ENCODE measurements around the gene TPT1.
"Not testable (repeated sequence)": the region's sequence is repeated elsewhere in the genome, so short reads cannot be mapped to it uniquely, and the experiment has no call there.

The TPT1 gene

GRCh38 chr13:45341034-45341798 is at the start of gene TPT1:
TSS of gene TPT1 (minus strand) at chr13:45341183. CDS start at chr13:45341069, 114 bp downstream.
- DNase-seq = peak; percentile 99

DNA sequence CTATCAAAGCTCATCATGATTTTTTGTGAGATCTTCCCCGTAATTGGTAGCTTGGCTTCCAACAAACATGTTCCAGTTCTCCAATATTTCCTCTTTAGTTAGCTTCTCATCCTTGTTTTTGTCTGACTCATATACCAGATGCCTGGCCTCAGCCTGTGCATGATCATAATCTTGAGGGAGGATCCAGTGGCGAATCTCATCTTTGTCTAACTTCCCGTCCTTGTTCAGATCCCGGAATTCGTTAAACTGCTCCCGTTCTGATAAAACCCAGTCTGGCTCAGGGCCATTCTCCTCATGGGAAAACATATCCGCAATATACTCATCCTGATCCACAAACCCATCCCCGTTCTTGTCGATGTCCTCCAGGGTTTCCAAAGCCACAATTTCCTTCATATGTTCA is 49.4 kb upstream of the TPT1 start:
- not testable (repeated sequence) for DNase-seq

GRCh38 chr13:45388664-45389063 is 47.7 kb upstream of the TPT1 start:
- no peak for DNase-seq

GRCh38 chr13:45386892-45387575 is 46.1 kb upstream of the TPT1 start:
- not testable (repeated sequence) for DNase-seq

- no peak for DNase-seq
Observed at GRCh38 chr13:45385907-45386553, 45.0 kb upstream of the TPT1 start.

DNA sequence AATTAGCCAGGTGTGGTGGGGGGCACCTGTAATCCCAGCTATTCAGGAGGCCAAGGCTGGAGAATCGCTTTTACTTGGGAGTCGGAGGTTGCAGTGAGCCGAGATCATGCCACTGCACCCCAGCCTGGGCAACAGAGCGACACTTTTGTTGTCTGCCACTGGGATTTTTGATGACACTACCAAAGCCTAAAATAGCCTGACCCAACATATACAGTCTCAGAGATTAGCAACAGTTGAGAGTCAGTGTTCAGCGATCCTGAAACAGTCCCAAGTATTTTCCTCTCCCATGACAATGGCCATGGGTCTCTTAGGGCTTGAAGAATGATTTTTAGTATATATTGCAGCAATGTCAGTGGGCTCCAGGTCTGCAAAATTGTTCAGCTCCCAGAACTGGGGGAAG is 44.3 kb upstream of the TPT1 start:
- DNase-seq = no peak

DNA sequence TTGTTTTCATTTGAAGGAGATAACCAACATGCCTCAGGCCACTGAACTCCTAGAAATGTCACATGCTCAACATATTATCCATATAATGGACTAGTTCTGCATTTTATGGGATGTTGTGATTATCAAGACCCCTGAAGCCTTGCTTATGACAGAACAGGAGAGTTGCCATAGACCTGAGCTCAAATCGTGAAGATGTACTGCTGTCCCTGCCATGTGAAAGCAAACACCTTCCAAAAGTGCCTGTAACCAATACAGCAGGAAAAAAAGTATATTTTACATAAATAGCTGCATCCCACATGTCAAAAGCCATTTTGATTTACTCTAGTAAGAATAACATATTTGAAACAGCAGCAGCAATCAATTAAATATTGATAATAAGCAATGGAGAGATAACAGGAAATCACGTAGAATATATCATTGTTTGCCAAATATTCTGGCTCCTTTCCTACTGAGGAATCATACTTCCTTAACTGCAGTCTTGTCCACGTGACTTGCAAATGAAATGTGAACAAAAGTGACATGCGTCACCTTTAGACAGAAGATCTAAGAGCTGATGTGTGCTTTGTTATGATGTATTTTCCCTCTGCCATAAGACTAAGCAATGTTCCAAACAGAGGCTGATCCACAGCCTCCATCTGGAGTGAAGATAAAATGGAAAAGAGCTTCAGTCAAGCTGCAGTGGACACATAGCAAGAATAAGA is 43.6 kb upstream of the TPT1 start:
- DNase-seq = no peak

GRCh38 chr13:45382739-45383138 is 41.8 kb upstream of the TPT1 start:
- not testable (repeated sequence) for DNase-seq

GRCh38 chr13:45381196-45381595 is 40.2 kb upstream of the TPT1 start:
- no peak for DNase-seq

DNA sequence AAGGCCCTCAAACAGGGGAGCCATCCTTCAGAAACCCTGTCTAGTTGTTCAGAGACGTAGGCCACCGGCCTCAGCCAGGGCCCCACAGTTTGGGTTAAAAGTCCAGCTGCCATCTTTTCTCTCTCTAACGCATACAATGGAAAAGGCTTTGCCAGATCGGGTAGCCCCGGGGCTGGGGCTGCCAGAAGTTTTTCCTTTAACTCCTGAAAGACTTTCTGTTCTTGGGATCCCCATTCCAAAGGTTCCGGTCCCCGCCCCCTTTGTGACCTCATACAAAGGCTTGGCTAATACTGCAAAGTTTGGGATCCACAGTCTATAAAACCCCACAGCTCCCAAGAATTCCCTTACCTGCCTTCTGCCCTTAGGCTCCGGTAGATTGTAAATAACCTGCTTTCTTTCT is 39.7 kb upstream of the TPT1 start:
- DNase-seq = not testable (repeated sequence)

DNA sequence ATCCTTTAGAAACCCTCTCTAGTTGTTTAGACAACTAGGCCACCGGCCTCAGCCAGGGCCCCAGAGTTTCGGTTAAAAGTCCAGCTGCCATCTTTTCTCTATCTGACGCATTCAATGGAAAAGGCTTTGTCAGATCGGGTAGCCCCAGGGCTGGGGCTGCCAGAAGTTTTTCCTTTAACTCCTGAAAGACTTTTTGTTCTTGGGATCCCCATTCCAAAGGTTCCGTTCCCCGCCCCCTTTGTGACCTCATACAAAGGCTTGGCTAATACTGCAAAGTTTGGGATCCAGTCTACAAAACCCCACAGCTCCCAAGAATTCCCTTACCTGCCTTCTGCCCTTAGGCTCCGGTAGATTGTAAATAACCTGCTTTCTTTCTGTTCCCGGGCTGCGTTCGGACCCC is 38.5 kb upstream of the TPT1 start:
- not testable (repeated sequence) for DNase-seq

- not testable (repeated sequence) for DNase-seq
Observed at GRCh38 chr13:45378786-45379185, 37.8 kb upstream of the TPT1 start.

DNA sequence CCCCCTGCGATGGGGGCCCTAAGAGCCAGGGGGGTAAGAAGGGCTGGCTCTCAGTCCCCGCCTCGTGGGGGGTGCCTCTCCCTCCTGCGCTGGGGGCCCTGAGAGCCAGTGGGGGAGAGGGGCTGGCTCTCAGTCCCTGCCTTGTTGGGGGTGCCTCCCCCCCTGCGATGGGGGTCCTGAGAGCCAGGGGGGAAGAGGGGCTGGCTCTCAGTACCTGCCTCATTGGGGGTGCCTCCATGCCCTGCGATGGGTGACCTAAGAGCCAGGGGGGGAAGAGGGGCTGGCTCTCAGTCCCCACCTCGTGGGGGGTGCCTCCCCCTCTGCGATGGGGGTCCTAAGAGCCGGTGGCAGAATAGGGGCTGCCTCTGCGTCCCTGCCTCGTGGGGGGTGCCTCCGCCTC is 36.3 kb upstream of the TPT1 start:
- DNase-seq = not testable (repeated sequence)

GRCh38 chr13:45376651-45377050 is 35.7 kb upstream of the TPT1 start:
- DNase-seq = not testable (repeated sequence)

GRCh38 chr13:45374917-45375316 is 33.9 kb upstream of the TPT1 start:
- no peak for DNase-seq

GRCh38 chr13:45373162-45373547 is 32.2 kb upstream of the TPT1 start:
- DNase-seq = no peak

GRCh38 chr13:45372189-45373161 is 31.5 kb upstream of the TPT1 start:
- DNase-seq = no peak

GRCh38 chr13:45370922-45371406 is 30.0 kb upstream of the TPT1 start:
- peak; percentile 55 for DNase-seq

DNA sequence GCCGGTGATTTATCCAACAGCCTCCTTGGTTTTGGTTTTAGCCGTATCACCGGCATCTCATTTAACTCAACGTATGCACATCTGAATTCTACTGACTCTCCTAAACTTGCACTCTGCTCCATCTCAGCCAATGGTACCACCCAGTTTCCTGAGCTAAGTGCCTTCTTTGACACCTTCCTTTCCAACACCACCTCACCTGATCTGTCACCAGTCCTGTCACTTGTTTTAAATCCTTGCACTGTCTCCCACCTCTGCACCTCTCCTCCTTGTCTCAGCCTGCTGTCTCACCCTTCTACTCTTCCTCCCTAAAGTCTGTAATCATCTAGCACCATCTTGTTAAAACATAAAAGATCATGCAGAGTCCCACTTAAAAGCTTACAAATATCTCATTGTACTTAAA is 28.1 kb upstream of the TPT1 start:
- no peak for DNase-seq

DNA sequence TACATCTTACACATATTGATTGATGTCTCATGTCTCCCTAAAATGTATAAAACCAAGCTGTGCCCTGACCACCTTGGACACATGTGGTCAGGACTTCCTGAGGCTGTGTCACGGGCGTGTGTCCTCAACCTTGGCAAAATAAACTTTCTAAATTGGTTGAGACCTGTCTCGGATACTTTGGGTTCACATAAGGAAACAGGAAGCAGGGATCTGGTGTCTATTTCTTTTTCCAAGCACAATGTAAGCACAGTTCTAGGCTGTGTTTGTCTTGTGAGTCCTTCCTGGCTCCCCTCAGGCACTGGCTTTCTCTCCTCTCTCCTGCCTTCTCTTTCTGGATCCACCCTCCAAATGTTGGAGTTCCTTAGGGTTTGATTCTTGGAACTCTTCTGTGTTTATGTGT is 27.6 kb upstream of the TPT1 start:
- no peak for DNase-seq

- DNase-seq = no peak
Observed at GRCh38 chr13:45368005-45368404, 27.0 kb upstream of the TPT1 start.

DNA sequence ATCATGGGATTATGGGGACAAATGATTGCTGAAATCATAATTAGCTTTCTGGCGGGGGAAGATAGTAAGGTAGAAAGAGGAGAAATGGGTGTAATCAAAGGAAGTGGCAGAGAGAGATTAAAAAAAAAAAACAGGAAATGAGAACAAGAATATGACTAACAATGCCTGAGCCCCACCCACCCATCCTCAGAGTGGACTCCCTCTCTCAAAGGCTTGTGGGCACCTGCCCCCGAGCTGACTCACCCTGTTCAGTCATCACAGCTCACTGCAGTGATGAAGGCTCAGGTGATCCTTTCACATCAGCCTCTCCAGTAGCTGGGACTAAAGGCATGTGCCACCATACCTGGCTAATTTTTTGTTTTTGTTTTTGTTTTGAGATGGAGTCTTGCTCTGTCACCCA is 26.4 kb upstream of the TPT1 start:
- DNase-seq = peak; percentile 92
